GM12874 (cell line): ENCODE data around the gene APEX2.

Source experiments
- TF ChIP-seq, protein P1 (sequence below): IDR thresholded peaks from 2 replicates; pipeline ENCODE4 v1.5.1; 2011; ENCODE audit warnings: low read depth, mild to moderate bottlenecking, control low read depth, low read length, moderate library complexity; ENCODE audit not compliant: insufficient read depth

Gene APEX2, protein sequence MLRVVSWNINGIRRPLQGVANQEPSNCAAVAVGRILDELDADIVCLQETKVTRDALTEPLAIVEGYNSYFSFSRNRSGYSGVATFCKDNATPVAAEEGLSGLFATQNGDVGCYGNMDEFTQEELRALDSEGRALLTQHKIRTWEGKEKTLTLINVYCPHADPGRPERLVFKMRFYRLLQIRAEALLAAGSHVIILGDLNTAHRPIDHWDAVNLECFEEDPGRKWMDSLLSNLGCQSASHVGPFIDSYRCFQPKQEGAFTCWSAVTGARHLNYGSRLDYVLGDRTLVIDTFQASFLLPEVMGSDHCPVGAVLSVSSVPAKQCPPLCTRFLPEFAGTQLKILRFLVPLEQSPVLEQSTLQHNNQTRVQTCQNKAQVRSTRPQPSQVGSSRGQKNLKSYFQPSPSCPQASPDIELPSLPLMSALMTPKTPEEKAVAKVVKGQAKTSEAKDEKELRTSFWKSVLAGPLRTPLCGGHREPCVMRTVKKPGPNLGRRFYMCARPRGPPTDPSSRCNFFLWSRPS

GRCh38 chrX:54999717-55000598, at the start of gene APEX2:
APEX2 (plus strand) TSS chrX:55000363; CDS start chrX:55000423, 60 bp downstream.
- TF ChIP-seq, protein P1, sequence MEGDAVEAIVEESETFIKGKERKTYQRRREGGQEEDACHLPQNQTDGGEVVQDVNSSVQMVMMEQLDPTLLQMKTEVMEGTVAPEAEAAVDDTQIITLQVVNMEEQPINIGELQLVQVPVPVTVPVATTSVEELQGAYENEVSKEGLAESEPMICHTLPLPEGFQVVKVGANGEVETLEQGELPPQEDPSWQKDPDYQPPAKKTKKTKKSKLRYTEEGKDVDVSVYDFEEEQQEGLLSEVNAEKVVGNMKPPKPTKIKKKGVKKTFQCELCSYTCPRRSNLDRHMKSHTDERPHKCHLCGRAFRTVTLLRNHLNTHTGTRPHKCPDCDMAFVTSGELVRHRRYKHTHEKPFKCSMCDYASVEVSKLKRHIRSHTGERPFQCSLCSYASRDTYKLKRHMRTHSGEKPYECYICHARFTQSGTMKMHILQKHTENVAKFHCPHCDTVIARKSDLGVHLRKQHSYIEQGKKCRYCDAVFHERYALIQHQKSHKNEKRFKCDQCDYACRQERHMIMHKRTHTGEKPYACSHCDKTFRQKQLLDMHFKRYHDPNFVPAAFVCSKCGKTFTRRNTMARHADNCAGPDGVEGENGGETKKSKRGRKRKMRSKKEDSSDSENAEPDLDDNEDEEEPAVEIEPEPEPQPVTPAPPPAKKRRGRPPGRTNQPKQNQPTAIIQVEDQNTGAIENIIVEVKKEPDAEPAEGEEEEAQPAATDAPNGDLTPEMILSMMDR, result no peak

- TF ChIP-seq, protein P1, result no peak
These were observed 49.3 kb upstream of the APEX2 start for GRCh38 chrX:54950730-54951375.

DNA sequence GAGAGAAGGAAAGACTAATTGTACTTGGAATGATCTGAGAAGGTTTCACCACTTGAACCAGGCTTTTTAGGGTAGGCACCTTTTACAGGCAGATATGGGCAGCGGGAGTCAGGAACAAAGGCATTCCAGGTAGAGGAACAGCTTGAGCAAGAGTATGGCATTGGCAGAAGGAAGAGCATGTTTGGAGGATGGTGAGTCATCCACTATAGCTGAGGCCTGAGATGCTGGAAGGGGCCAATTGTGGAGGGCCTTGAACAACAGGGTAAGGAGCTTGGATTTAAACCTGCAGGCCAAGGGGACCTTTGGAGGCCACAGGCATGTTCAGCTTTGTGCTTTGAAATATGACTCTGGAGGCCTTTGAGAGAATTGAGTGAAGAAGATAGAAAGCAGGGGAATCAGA, 38.4 kb upstream of the APEX2 start:
- TF ChIP-seq, protein P1, result no peak

- TF ChIP-seq, protein P1, result no peak
These were observed 35.2 kb upstream of the APEX2 start for GRCh38 chrX:54964766-54965497.

DNA sequence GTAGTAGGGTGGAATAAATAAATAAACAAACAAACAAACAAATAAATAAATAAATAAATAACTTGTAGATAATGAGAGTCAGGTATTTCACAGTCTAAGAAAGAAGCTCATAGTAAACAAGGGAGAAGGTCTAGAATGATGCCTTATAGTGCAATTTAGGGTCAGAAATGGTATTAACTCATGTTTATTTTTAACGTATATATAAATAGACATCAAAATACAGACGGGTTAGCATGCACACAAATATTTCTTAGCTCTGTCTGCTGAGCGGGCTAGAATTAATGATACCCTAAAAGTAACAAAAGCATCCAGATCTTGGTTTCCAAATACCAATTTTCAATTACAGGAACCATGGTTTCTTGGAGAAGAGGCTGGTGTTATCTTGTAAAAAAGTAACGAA, 22.8 kb upstream of the APEX2 start:
- TF ChIP-seq, protein P1, result no peak

DNA sequence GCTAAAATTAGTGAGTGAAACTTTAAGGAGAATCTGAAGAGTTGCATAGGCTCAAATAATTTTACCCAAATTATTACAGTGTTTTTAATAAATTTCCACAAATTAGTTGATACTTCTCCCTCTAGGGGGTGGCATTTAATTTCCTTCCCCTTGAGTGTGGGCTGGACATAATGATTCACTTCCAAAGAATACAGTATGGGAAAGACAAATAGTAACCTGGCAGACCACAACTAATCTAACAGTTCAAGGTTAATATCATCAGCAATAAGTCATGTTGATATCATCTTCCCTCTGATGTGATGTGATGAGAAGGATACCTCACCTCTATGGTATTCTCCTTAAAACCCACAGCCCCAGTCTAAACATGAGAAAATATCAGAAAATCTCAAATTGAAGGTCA, 21.7 kb upstream of the APEX2 start:
- TF ChIP-seq, protein P1, result no peak
